Neural progenitor cell (in vitro differentiated cells): ENCODE results near the gene STK24. TPM values are rescaled to one million over a fixed set of nuclear protein-coding genes. Genes with fewer than 3 reads are reported as not detected.

Source experiments
- DNase-seq: peaks from one replicate; pipeline ENCODE4 v3.0.0-alpha.2; 2016; ENCODE audit warnings: low spot score
- H2AFZ ChIP-seq: fragments of 200-600 bp; sonication (generic); replicated peaks from 2 replicates; pipeline ENCODE4 v1.6.1; 2016; ENCODE audit warnings: antibody characterized with exemption
- H3F3A ChIP-seq: fragments of 200-600 bp; sonication (generic); 2 replicates; pipeline ENCODE4 v1.6.1; 2016; ENCODE audit warnings: antibody characterized with exemption, low read depth
- H3K27ac ChIP-seq: fragments of 200-600 bp; sonication (generic); 2 replicates; pipeline ENCODE4 v1.5.1; 2016; ENCODE audit warnings: mild to moderate bottlenecking
- H3K27me3 ChIP-seq: fragments of 200-600 bp; sonication (generic); 2 replicates; pipeline ENCODE4 v1.6.1; 2016; ENCODE audit warnings: mild to moderate bottlenecking, moderate library complexity
- H3K36me3 ChIP-seq: fragments of 200-600 bp; sonication (generic); 2 replicates; pipeline ENCODE4 v1.5.1; 2016
- H3K4me1 ChIP-seq: fragments of 200-600 bp; sonication (generic); 2 replicates; pipeline ENCODE4 v1.6.1; 2016; ENCODE audit warnings: mixed run types
- H3K4me2 ChIP-seq: fragments of 200-600 bp; sonication (generic); 2 replicates; pipeline ENCODE4 v1.6.1; 2016
- H3K4me3 ChIP-seq: fragments of 200-600 bp; sonication (generic); 2 replicates; pipeline ENCODE4 v1.5.1; 2016
- H3K79me2 ChIP-seq: fragments of 200-600 bp; sonication (generic); 2 replicates; pipeline ENCODE4 v1.6.1; 2016; ENCODE audit warnings: low read depth
- H3K9ac ChIP-seq: fragments of 200-600 bp; sonication (generic); 2 replicates; pipeline ENCODE4 v1.6.1; 2016
- H3K9me3 ChIP-seq: fragments of 200-600 bp; sonication (generic); 2 replicates; pipeline ENCODE4 v1.5.1; 2016; ENCODE audit warnings: low read depth
- H4K20me1 ChIP-seq: fragments of 200-600 bp; sonication (generic); 2 replicates; pipeline ENCODE4 v1.6.1; 2016; ENCODE audit warnings: low read depth
- H3K27ac Mint-ChIP-seq: 3 replicates; pipeline ENCODE4 v1.8.0; 2021; ENCODE audit warnings: mixed read lengths
- H3K27me3 Mint-ChIP-seq: 2 replicates; pipeline ENCODE4 v1.8.0; 2022; ENCODE audit warnings: low read depth, mild to moderate bottlenecking, inconsistent platforms, moderate library complexity, mixed read lengths; ENCODE audit not compliant: insufficient read depth
- H3K36me3 Mint-ChIP-seq: 3 replicates; pipeline ENCODE4 v1.8.0; 2021; ENCODE audit warnings: mixed read lengths
- H3K4me1 Mint-ChIP-seq: 3 replicates; pipeline ENCODE4 v1.8.0; 2021; ENCODE audit warnings: mixed read lengths
- H3K4me3 Mint-ChIP-seq: 3 replicates; pipeline ENCODE4 v1.8.0; 2021; ENCODE audit warnings: mild to moderate bottlenecking, moderate library complexity, mixed read lengths
- H3K9me3 Mint-ChIP-seq: 3 replicates; pipeline ENCODE4 v1.8.0; 2020; ENCODE audit warnings: mixed read lengths
- CTCF ChIP-seq: fragments of 200-600 bp; sonication (generic); IDR thresholded peaks from 2 replicates; pipeline ENCODE4 v1.5.1; 2017; ENCODE audit warnings: antibody characterized with exemption, mild to moderate bottlenecking
- EZH2 ChIP-seq: fragments of 200-600 bp; sonication (generic); IDR thresholded peaks from 2 replicates; pipeline ENCODE4 v1.6.1; 2017; ENCODE audit warnings: antibody characterized with exemption, mild to moderate bottlenecking, moderate library complexity
- EZH2phosphoT487 ChIP-seq: fragments of 200-600 bp; sonication (generic); IDR thresholded peaks from 2 replicates; pipeline ENCODE4 v1.6.1; 2017; ENCODE audit warnings: antibody characterized with exemption
- total RNA-seq: library from RNA; depleted of rRNA; stranded (reverse); fragments of >200 nt; gene quantifications from 2 replicates; pipeline ENCODE4 v1.2.3, GENCODE V29; 2015; ENCODE audit warnings: low replicate concordance

STK24 gene
- total RNA-seq, 1 donor from 2014 or later = 330 TPM

GRCh38 chr13:98441056-98441676 is 135.7 kb downstream of the STK24 start:
- no peak overlapping the region for H3K4me3 Mint-ChIP-seq
- H3K36me3 ChIP-seq = no peaks in the 10 kb centered on the region
- H3K27ac ChIP-seq = no peak overlapping the region
- H3K9me3 Mint-ChIP-seq = no peaks in the 10 kb centered on the region
- H4K20me1 ChIP-seq = no peaks in the 10 kb centered on the region
- no peak overlapping the region for H3K9ac ChIP-seq
- no peaks in the 10 kb centered on the region for H3K4me1 Mint-ChIP-seq
- no peak overlapping the region for H2AFZ ChIP-seq
- H3K36me3 Mint-ChIP-seq = peaks cover 13% of the 10 kb centered on the region
- no peak overlapping the region for H3K4me2 ChIP-seq
- no peaks in the 10 kb centered on the region for H3K27me3 ChIP-seq
- no peak overlapping the region for H3K4me3 ChIP-seq
- TF ChIP-seq EZH2 = no peak
- TF ChIP-seq EZH2phosphoT487 = no peak
- TF ChIP-seq CTCF = no peak
- H3K9me3 ChIP-seq = no peaks in the 10 kb centered on the region
- no peak overlapping the region for H3K27ac Mint-ChIP-seq
- H3K27me3 Mint-ChIP-seq = peaks cover 5% of the 10 kb centered on the region
- no peaks in the 10 kb centered on the region for H3K79me2 ChIP-seq
- no peaks in the 10 kb centered on the region for H3K4me1 ChIP-seq
- peaks cover 3% of the 10 kb centered on the region for H3F3A ChIP-seq
- DNase-seq = no peak

GRCh38 chr13:98440390-98441055 is 136.4 kb downstream of the STK24 start:
- Histone ChIP-seq H4K20me1 (no peaks in the 10 kb centered on the region), H2AFZ (no peak overlapping the region), H3K36me3 (no peaks in the 10 kb centered on the region), H3K27me3 (no peaks in the 10 kb centered on the region), H3K9me3 (no peaks in the 10 kb centered on the region), H3K4me2 (no peak overlapping the region), H3K9ac (no peak overlapping the region), H3K4me3 (no peak overlapping the region), H3K27ac (no peak overlapping the region), H3F3A (no peaks in the 10 kb centered on the region), H3K79me2 (no peaks in the 10 kb centered on the region), H3K4me1 (no peaks in the 10 kb centered on the region)
- no peak for DNase-seq
- Mint-ChIP-seq H3K4me1 (no peaks in the 10 kb centered on the region), H3K4me3 (no peak overlapping the region), H3K27ac (no peak overlapping the region), H3K9me3 (no peaks in the 10 kb centered on the region), H3K36me3 (peaks cover 14% of the 10 kb centered on the region), H3K27me3 (peaks cover 5% of the 10 kb centered on the region)
- no peak for TF ChIP-seq CTCF
- no peak for TF ChIP-seq EZH2
- no peak for TF ChIP-seq EZH2phosphoT487

GRCh38 chr13:98439896-98440295 is 137.0 kb downstream of the STK24 start:
- Histone ChIP-seq H3K4me1 (no peaks in the 10 kb centered on the region), H3F3A (no peaks in the 10 kb centered on the region), H3K27me3 (no peaks in the 10 kb centered on the region), H3K4me2 (no peak overlapping the region), H4K20me1 (no peaks in the 10 kb centered on the region), H3K4me3 (no peak overlapping the region), H2AFZ (no peak overlapping the region), H3K27ac (no peak overlapping the region), H3K9ac (no peak overlapping the region), H3K79me2 (no peaks in the 10 kb centered on the region), H3K36me3 (no peaks in the 10 kb centered on the region), H3K9me3 (no peaks in the 10 kb centered on the region)
- no peak for TF ChIP-seq EZH2
- no peak for TF ChIP-seq CTCF
- no peak for TF ChIP-seq EZH2phosphoT487
- H3K27me3 Mint-ChIP-seq = peaks cover 3% of the 10 kb centered on the region
- no peak for DNase-seq
- peak overlapping the region; percentile 69 for H3K27ac Mint-ChIP-seq
- H3K9me3 Mint-ChIP-seq = no peaks in the 10 kb centered on the region
- peaks cover 14% of the 10 kb centered on the region for H3K36me3 Mint-ChIP-seq
- H3K4me1 Mint-ChIP-seq = no peaks in the 10 kb centered on the region
- H3K4me3 Mint-ChIP-seq = no peak overlapping the region
